H4 (cell line): Measurements from ENCODE around the gene EGFL8. TPM values are rescaled to one million over a fixed set of nuclear protein-coding genes. Genes with fewer than 3 reads are reported as not detected.
"Not testable (repeated sequence)": the region's sequence is repeated elsewhere in the genome, so short reads cannot be mapped to it uniquely, and the experiment has no call there.

ENCODE experiments used
- DNase-seq: peaks from one replicate; pipeline ENCODE4 v3.0.0-alpha.2; 2015; ENCODE audit warnings: low spot score
- total RNA-seq: library from RNA; depleted of rRNA; stranded (reverse); fragments of >200 nt; shearing (Covaris generic); gene quantifications from 2 replicates; pipeline ENCODE4 v1.2.3, GENCODE V29; 2014; rRNA removed

Gene EGFL8
- 0.43 and 1.7 TPM in 2 replicates for total RNA-seq

DNA sequence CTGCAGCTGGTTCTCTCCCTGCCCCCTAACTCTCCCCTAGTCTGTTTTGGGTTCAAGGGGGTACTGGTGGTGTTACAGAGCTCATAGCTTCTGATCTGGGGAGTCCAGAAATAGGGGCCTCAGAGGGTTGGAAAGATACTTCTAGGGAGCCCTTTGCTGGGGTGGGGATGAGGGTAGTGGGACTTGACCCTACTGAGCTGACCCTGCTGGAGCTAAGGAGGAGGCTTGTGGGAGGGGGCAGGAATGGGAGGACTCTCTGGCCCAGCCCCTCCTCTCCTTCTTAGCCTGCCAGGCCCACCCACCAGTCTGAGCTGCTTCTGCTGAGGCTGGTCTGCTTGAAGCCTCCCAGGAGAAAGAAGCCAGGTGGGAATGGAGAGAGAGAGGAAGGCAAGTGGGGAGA is at the start of gene EGFL8:
Gene EGFL8 (plus strand): TSS at position 301 of the 400 bp plus-strand sequence. CDS start 1,571 bp downstream, outside the sequence.
- DNase-seq, result no peak

DNA sequence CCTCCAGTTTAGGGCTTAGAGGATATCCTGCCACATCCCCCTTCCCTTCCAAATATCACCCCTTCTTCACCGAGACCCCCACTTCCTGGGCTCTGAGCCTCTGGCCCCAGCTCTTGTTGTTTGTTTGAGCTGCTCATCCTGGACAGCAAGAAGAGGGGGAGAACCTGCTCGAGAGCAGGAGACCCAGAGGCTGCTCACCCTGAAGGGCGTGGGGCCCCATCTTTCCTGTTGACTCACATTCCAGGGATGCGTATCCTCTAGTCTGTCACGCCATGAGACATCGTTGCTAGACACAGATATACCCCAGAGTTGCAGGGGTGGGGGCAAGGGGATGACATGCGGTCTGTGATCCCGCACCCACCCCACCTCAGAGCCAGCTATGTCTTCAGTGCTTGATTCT is 49.6 kb upstream of the EGFL8 start:
- DNase-seq, result no peak

DNA sequence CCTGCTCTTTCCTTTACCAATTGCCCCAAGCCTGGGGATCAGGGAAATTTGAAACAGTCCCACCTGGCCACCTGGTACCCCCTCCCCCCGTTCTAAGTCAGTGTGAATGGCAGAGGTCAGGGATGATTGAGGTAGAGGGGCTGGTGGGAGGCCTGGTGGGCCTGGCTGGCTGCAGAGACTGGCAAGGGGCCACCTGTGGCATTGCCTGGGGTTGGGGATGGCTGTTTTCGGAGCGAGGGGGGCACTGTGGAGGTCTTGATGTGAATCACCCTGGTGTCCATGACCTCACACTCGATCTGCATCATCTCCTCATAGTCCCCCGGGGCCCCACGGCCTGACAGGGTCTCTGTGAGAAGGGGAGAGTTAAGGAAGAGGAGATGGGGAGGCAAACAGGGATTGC is 48.8 kb upstream of the EGFL8 start:
- no peak for DNase-seq

DNA sequence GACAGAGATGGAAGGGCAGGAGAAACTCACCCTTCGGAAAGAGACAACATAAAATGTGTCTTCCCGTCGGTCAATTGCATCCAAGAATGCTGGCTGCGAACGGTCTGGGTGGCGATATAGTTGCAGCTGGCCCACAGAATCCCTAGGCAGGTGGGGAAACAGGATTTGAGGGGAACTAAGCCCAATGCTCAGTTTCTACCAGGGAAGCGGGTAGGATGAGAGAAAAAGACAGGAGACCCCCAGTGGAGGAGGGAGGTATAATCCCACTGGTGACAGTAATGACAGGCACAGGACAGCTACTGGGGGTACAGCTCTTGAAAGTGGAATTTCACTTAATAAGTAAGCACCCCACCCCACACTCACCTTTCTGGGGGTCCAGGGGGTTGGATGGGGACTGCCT is 47.7 kb upstream of the EGFL8 start:
- DNase-seq, result no peak

DNA sequence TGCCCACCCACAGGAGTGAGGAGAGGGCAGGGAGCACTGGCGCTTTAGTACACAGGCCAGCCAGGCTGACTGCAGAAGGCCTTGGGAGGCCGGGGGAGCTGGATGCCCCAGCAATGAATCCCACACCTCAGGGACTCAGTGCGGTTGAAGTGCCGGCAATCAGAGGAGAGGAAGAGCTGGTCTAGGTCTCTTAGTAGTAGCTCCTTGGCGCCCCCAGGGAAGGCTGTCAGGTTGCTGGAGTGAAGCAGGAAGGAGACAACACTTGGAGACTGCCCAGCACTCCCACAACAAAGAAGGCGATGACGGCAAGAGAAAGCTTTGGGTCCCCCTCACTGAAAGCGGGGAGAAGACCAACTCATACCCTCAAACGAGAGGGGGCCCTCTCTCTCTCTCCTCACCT is 46.9 kb upstream of the EGFL8 start:
- DNase-seq, result no peak

DNA sequence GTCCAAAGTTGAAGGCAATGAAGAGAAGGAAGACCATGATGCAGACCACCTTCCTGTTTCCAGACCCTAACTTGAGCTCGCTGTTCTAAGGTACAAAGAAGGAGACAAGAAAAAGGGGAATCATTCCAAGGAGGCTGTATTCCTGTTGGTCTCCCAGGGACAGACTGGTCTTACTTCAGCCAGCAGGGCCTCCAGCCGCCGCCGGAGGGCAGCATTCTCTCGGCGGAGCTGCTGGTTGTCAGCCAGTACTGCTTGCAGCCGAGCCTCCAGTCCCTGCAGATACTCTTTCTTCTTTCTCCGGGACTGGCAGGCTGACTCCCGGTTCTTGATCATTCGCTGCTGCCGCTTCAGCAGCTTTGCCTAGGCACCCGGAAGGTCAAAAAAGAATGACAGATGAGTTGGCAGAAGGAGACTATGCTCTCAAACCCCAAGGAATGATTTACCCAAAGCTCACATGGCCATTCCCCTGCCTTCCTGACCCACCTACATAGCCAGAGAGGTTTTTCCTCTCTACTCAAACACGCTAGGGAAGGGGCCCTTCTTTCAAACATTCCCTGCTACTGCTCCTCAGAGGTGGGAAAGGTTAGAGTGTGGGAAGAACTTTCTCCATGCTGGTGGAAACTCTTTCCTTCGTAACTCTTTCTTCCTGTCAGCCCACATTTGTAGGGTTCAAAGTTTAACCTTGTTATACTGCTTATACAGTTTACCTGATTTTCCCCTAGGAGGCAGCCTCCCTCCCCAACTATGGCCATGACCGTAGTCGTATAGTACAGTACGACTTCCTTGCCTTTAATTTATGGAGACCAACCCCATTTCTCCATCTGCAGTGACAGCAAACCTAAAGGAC is 45.4 kb upstream of the EGFL8 start:
- DNase-seq, result peak; percentile 70

DNA sequence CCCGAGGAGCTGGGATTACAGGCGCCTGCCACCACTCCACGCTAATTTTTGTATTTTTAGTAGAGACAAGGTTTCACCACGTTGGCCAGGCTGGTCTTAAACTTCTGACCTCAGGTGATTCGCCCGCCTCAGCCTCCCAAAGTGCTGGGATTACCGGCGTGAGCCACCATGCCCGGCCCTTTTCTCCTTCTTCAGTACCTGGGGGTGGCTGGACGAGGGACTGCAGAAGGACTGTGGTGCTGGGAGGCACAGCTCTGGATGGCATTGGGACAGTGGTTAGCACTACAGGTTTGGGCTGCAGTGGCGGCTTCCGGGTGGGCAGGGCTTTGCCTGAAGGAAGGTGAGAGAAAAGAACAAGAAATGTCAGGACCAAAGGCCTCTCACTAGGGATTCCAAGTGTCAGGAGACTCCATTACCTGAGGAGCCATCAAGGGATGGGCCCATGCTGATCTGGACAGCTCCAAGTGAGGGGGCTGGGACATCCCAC is 43.8 kb upstream of the EGFL8 start:
- DNase-seq, result no peak

DNA sequence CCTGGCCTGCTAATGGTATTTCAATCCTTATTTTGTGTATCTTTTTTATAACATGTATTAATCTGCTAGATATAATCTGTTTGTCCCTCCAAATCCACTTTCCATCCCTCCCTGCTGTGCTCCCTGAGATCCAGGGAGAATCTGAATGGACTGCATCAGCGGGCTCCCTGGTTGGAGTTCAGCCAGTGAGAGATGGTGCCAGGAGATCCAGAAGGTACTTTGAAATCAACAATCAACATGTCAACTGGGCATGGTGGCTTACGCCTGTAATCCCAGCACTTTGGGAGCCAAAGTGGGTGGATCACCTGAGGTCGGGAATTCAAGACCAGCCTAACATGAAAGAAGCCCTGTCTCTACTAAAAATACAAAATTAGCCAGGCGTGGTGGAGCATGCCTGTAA is 40.7 kb upstream of the EGFL8 start:
- DNase-seq, result no peak

DNA sequence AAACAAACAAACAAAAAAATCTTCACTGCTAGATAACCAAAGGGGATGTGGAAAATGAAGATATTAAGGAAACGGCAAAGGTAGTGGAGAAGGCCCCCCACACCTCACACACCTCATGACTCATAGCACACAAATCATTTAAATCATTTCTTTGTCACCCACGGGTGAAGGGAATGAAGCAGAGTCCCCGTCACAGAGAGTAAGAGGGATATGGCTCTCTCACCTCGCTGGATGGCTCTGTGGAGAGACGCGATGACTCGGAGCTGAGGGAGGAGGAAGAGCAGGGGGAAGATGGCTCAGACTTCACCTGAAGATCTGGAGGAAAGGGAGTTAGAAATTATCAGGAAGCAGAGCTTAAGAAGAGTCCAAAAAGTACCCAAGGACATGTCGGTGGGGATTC is 37.5 kb upstream of the EGFL8 start:
- DNase-seq, result no peak

DNA sequence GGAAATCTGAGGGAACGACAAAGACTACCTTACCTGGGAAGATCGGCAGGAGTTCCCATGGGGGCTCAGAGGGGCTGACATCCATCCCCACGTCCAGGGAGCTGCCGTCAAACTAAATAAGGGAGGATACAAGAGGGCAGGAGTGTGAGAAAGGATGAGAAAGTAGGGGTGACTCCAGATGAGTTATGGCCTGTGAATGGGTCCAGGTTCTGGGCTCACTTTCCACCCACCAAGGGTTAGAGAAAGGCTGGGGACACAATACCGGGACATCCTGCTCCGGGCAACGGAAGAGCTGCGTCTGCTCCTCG is 37.0 kb upstream of the EGFL8 start:
- no peak for DNase-seq

DNA sequence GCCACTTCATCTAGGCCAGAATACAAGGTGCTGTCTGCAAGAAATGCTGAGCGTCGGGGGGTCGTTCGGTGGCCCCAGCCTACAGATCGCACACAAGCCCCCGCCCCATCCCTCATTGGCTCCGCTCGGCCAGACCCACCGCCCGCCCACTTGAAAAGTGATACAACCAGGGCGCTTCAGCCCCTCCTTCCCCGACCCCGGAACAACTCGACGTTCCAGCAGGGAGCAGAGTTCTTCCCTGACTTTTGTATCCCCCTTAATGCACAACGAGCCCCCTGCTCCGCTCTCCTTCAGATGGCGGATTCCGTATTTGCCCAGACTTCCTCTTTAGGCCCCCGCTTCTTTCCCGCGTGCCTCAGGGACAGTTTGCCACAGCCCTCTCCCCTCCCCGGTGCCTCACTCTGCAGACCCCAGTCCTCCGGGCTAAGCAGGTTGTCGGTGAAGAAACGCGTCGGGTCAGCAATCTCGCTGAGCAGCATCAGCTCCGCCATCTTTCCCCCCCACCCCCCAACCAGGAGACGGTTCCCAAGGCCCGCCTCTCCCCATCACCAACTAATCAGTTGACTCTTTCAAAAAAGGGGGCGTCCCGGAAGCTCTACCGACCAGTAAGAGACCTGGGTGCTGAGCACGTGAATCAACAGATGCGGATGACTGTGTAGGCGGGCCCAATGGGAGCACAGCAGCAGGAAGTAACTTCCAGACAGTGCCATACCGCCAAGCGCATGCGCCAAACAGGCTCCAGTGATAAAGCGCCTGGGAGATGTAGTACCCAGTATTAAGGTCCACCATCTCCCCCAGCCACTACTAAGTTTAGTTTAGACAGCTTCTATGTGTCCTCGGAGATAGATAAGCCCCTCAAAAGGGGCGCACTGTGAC is 36.4 kb upstream of the EGFL8 start, which contains the start of gene ATF6B:
Gene ATF6B (minus strand): TSS at position 530 of the 876 bp plus-strand sequence. CDS start 39 bp downstream, at position 491.
- DNase-seq, result peak; percentile 99

DNA sequence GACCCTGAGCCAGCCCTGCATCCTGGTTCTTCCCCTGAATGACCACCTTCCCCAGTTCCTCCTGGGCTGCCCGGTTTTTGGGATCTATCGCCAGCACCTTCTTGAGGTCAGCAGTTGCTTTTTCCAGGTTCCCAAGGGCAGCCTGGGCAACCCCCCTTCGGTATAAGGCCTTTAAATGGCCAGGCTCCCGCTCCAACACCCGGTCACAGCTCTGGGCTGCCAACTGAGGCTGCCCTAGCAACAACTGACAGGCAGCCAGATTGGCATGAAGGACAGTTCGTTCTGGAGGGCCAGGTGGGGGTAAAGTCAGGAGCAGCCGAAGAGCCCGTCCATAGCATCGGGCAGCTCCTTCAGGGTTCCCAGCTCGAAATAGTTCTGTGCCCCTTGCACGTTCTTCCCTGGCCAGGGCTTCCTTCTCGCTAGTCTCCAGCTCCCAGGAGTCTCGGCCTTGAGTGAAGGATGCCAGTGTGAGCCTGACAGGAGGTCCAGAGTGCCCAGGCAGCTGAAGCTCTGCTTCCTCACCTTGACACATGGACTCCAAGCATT is 35.6 kb upstream of the EGFL8 start:
- DNase-seq, result no peak

DNA sequence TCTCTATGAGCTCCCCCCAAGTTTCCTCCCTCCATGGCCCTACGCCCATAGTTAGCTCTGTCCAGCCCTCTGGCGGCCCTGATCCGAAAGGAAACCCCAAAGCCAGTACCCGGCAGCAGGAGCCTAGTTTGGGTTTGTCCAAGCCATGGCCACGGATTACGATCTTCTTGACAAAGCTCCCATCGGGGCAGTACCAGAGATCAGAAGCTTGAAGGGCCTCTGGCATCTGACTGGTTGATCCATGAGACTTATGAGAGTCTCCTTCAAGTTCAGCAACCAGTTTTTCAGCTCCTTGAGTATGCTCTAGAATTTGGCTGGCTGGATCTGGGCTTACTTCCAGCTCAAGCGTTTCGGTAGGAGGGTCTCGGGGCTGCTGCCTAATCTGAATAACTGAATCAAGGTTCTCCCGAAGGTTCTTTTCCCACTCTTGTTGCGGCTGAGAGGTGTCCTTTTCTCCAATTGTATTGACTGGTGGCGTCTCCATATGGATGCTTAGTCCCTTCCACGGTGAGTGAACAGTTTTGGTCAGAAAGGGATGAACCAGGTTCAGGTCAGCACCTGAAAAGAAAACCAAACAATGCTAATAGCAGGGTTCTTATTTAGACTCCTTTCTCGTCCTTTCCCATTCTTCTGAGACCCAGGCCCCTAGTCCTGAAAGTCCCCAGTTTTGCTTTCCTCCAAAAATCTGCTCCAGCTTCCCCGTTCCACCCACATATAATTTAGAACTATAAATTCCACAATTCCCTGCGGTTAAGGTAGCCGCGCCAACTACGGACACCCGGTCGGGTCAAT is 34.9 kb upstream of the EGFL8 start:
- no peak for DNase-seq

DNA sequence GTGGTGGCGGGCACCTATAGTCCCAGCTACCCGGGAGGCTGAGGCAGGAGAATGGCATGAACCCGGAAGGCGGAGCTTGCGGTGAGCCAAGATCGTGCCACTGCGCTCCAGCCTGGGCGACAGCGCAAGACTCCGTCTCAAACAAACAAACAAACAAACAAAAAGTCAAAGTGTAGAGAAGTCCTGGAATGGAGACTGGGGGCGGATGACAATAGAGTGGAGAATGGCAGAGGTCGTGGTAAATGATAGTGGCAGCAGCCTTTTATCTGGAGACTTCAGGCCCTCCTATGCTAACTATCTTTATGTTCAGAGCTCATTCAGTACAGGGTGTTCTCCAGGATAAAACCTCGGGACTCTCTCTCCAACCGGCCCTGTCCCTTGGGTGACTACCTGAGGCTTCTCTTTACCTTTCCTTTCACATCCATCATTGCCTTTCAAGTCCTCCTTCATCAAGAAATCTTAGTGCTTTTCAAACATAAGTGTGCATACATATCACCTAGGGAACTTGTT is 32.9 kb upstream of the EGFL8 start:
- no peak for DNase-seq

DNA sequence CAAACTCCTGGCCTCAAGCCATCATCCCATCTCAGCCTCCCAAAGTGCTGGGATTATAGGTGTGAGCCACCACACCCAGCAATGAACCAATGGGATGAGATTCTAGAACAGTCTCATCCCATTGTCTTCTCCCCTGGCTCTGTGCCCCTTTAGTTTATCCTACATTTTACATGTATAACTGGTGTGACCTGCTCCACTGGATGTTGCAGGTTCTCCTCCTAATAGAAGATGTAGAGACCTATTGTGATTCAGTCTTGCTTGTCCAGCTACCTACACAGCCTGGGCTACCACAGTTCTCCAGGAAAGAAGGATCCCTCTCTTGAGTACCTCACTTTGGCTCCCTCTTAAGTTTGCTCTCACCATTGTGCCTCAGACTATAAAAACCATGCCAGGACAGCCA is 32.3 kb upstream of the EGFL8 start:
- no peak for DNase-seq

DNA sequence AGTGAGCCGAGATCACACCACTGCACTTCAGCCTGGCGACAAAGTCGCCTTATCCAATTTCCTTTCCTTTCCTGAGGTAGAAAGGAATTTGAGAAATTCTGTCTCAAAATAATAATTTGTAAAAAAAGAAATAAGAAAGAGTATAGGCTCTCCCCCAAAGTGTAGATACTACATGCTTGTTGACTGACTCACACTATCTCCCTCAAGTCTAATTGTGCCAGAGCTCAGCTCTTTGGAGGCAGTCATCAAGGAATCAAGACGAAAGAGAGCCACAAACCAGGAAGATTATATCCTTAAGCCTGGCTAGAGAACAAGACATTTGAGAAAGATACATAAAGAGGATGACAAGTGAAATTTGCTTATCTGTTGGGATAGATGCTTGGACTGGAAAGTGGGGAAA is 30.6 kb upstream of the EGFL8 start:
- DNase-seq, result no peak

DNA sequence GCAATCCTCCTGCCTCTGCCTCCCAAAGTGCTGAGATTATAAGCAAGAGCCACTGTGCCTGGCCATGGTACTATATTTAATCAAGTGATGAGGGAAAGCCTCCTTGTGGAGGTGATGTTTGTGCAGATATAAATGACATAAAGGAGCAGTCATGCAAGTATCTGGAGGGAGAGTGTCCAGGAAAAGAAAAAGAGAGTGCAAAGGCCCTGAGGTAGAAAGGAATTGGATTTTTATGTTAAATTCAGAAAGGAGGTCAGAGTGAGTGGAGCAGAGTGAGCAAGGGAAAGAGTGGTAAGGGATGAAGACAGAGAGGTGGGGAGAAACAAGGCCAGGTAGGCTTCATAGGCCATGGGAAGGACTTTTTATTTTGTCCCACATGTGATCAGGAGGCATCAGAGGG is 26.9 kb upstream of the EGFL8 start:
- DNase-seq, result no peak

DNA sequence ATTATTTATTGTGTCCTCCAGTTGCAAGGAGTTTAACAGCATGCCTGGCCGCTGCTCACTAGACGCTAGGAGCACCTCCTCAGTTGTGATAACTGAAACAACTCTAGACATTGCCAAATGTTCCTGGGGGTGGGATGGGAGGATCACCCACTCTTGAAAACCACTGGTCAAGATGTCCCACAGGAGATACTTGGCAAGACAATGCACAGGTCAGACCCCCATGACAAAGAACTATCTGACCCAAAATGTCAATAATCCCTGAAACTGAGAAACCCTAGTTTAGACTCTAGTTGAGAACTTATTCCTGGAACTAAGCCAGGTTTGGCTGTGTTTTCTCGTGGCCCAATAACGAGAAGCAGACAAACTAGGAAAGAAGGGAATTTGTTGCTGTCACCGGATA is 24.8 kb upstream of the EGFL8 start:
- no peak for DNase-seq

DNA sequence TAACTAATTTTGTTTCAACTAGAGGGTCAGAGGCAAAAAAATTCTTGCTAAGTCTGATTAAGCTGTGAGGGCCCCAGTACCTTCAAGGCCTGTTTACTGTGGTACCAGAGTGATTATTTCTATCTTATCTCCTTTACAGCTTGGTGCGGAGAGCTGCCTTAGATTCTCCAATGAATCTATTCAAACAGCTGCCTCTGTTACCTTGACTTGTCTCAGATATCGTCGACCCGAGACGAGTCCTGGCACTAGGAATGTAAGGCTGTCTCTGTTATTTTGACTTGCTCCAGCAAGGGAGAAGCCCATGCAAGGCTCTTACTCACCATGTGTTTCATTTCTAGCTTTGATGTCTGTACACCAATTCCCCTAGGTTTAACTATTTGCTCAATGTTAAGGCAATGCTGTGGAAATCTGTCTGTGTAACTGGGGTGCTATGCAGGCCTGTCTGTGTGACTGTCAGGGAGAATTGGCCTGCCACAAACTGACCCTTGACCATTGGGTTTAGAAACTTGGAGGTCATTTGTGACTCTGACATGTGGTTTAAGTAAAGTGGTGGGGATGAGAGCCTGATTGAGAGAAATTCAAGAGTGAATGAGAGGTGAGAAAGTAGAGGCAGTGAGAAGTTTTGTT is 23.9 kb upstream of the EGFL8 start:
- no peak for DNase-seq

DNA sequence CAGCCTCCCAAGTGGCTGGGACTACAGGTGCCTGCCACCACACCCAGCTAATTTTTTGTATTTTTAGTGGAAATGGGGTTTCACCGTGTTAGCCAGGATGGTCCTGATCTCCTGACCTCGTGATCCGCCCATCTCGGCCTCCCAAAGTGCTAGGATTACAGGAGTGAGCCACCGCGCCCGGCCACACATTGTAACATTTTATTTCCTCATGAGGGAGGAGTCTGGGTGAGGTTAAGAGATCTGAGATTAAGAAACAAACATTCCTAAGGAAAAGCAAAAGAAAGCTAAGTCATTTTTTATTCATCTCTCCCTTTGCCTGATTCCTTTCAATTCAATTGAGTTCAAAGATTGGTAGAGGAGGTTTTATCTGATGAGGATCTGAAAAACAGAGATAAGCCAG is 20.2 kb upstream of the EGFL8 start:
- not testable (repeated sequence) for DNase-seq

DNA sequence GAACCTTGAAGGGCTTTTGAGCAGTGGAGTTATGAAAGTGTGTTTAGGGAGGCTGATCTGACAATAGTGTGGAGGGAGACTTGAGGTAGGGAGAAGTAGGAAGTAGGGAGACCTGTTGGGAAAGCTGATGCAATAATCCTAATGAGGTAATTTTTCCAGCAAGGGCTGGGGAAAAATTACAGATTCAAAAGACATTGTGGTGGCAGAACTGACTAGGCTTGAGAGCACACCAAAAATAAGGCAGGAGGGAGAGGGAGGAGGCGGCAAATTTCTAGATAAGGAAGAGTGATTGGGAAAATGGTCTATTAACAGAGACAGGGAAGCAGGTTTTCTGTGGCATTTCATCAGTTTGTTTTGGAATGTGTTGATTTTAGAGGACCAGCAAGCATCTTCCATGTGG is 18.1 kb upstream of the EGFL8 start:
- no peak for DNase-seq
